ENCODE results near the gene COG7. TPM values are rescaled to one million over a fixed set of nuclear protein-coding genes. Genes with fewer than 3 reads are reported as not detected.

Gene COG7
- total RNA-seq, 1 experiment from 2014 or later: 22.1 TPM

- Histone ChIP-seq H3K9ac (ENCODE audit: low read length) (no peak overlapping the region), H3K27me3 (ENCODE audit: insufficient read depth, low read length) (no peaks in the 10 kb centered on the region), H3K4me1 (ENCODE audit: control insufficient read depth in 1 of 2, insufficient read depth in 2 of 2, low read length in 2 of 2) (peaks cover 0 to 27% of the 10 kb centered on the region in 2 experiments; a peak in 2 of 4 replicates), H3K9me2 (ENCODE audit: insufficient read depth) (no peaks in the 10 kb centered on the region), H4K20me1 (ENCODE audit: insufficient read depth) (peaks cover 3% of the 10 kb centered on the region), H3K4me3 (replicated peaks in 1 of 2; ENCODE audit: low read depth in 1 of 2, low read length in 2 of 2) (no peak overlapping the region), H3K36me3 (ENCODE audit: control insufficient read depth in 1 of 2, insufficient read depth in 2 of 2, low read length in 2 of 2) (peaks cover 18 to 27% of the 10 kb centered on the region in 2 experiments), H2AFZ (ENCODE audit: low read depth, low read length, poor library complexity, severe bottlenecking) (no peak overlapping the region), H3K27ac (ENCODE audit: low read depth, low read length) (no peak overlapping the region), H3K79me2 (ENCODE audit: insufficient read depth, low read length) (peaks cover 62% of the 10 kb centered on the region), H3K9me3 (ENCODE audit: control insufficient read depth in 1 of 2, insufficient read depth in 1 of 2, low read depth in 1 of 2, low read length in 2 of 2) (no peaks in the 10 kb centered on the region), H3K4me2 (ENCODE audit: low read length) (no peak overlapping the region)
- DNase-seq (ENCODE audit: low read depth, low spot score): no peak
- ChIA-PET RAD21 (ENCODE audit: low non-redundant PET in 1 of 2, low total read pairs in 2 of 2, uncharacterized antibody in 2 of 2, unreplicated experiment in 2 of 2) (no interaction called here), POLR2A (no interaction called here), CTCF (no interaction called here)
- intact Hi-C loops (cut with micrococcal nuclease): no loop called here
- TF ChIP-seq SP1 (IDR thresholded peaks at IDR 0.05; ENCODE audit: low read depth): no peak
- BruUV-seq (replicated peaks): no TSS peak
- ATAC-seq: no peak
These were observed 42.7 kb upstream of the COG7 start for GRCh38 chr16:23495671-23496070.

- H3K36me3 ChIP-seq (ENCODE audit: control insufficient read depth in 1 of 2, insufficient read depth in 2 of 2, low read length in 2 of 2): peaks cover 31 to 32% of the 10 kb centered on the region in 2 experiments
These were observed 41.2 kb upstream of the COG7 start for GRCh38 chr16:23494188-23494587.

More at GRCh38 chr16:23494188-23494587, 41.2 kb upstream of the COG7 start:
- intact Hi-C loops (cut with micrococcal nuclease): no loop called here
- H2AFZ ChIP-seq (ENCODE audit: low read depth, low read length, poor library complexity, severe bottlenecking): no peak overlapping the region
- peaks cover 0 to 17% of the 10 kb centered on the region in 2 experiments; a peak in 2 of 4 replicates for H3K4me1 ChIP-seq (ENCODE audit: control insufficient read depth in 1 of 2, insufficient read depth in 2 of 2, low read length in 2 of 2)
- H3K4me3 ChIP-seq (replicated peaks in 1 of 2; ENCODE audit: low read depth in 1 of 2, low read length in 2 of 2): no peak overlapping the region
- no peaks in the 10 kb centered on the region for H3K27me3 ChIP-seq (ENCODE audit: insufficient read depth, low read length)
- no peak for DNase-seq (ENCODE audit: low read depth, low spot score)
- no peak overlapping the region for H3K27ac ChIP-seq (ENCODE audit: low read depth, low read length)
- no peak overlapping the region for H3K4me2 ChIP-seq (ENCODE audit: low read length)
- no peaks in the 10 kb centered on the region for H3K9me2 ChIP-seq (ENCODE audit: insufficient read depth)
- H3K9me3 ChIP-seq (ENCODE audit: control insufficient read depth in 1 of 2, insufficient read depth in 1 of 2, low read depth in 1 of 2, low read length in 2 of 2): no peaks in the 10 kb centered on the region
- H3K79me2 ChIP-seq (ENCODE audit: insufficient read depth, low read length): peaks cover 48% of the 10 kb centered on the region
- no peaks in the 10 kb centered on the region for H4K20me1 ChIP-seq (ENCODE audit: insufficient read depth)
- ChIA-PET POLR2A (no interaction called here), CTCF (no interaction called here), RAD21 (ENCODE audit: low non-redundant PET in 1 of 2, low total read pairs in 2 of 2, uncharacterized antibody in 2 of 2, unreplicated experiment in 2 of 2) (no interaction called here)
- no TSS peak for BruUV-seq (replicated peaks)
- H3K9ac ChIP-seq (ENCODE audit: low read length): no peak overlapping the region
- TF ChIP-seq ATF3 (IDR thresholded peaks at IDR 0.05) (no peak), EGR1 (IDR thresholded peaks at IDR 0.05; ENCODE audit: low read depth) (no peak), ZFX (IDR thresholded peaks at IDR 0.05) (no peak), ZBTB33 (IDR thresholded peaks at IDR 0.05; ENCODE audit: extremely low read depth, insufficient replicate concordance, low read length) (no peak), ELF1 (IDR thresholded peaks at IDR 0.05; ENCODE audit: borderline replicate concordance, low read depth) (no peak)
- ATAC-seq: no peak

Data from HCT116 (cell line).